GM12875 (cell line): ENCODE data around the gene GALNT17.

Experiments used
- H3K4me3 ChIP-seq: one replicate; pipeline ENCODE4 v1.5.1; 2011; ENCODE audit warnings: low read depth, low read length, control low read depth
- CTCF ChIP-seq: IDR thresholded peaks from 2 replicates; pipeline ENCODE4 v1.5.1; 2011; ENCODE audit warnings: low read depth, mild to moderate bottlenecking, control low read depth, inconsistent platforms, low read length, moderate library complexity, borderline replicate concordance; ENCODE audit not compliant: insufficient read depth

Gene GALNT17

GRCh38 chr7:71312755-71313490, 181.0 kb downstream of the GALNT17 start:
- no peak overlapping the region for H3K4me3 ChIP-seq
- no peak for TF ChIP-seq CTCF

- TF ChIP-seq CTCF, result no peak
These were observed 181.6 kb downstream of the GALNT17 start for GRCh38 chr7:71313553-71313952.

GRCh38 chr7:71320916-71321315, 189.0 kb downstream of the GALNT17 start:
- TF ChIP-seq CTCF, result no peak
- H3K4me3 ChIP-seq, result no peak overlapping the region

More at GRCh38 chr7:71313553-71313952, 181.6 kb downstream of the GALNT17 start:
- no peak overlapping the region for H3K4me3 ChIP-seq

- no peak overlapping the region for H3K4me3 ChIP-seq
- TF ChIP-seq CTCF, result no peak
These were observed 190.3 kb downstream of the GALNT17 start for GRCh38 chr7:71322201-71322600.

GRCh38 chr7:71323726-71324125, 191.8 kb downstream of the GALNT17 start:
- no peak overlapping the region for H3K4me3 ChIP-seq
- TF ChIP-seq CTCF, result no peak

- no peak overlapping the region for H3K4me3 ChIP-seq
- TF ChIP-seq CTCF, result no peak
These were observed 193.2 kb downstream of the GALNT17 start for GRCh38 chr7:71325151-71325550.

- no peak overlapping the region for H3K4me3 ChIP-seq
- TF ChIP-seq CTCF, result no peak
These were observed 194.7 kb downstream of the GALNT17 start for GRCh38 chr7:71326595-71326994.
